HepG2 (cell line): ENCODE measurements around the gene BACH1. TPM values are rescaled to one million over a fixed set of nuclear protein-coding genes. Genes with fewer than 3 reads are reported as not detected.

ENCODE experiments used
- BCL6 ChIP-seq: IDR thresholded peaks from 2 replicates; pipeline ENCODE4 v1.6.1; 2016; ENCODE audit warnings: missing genetic modification reagents, missing compliant biosample characterization
- CERS6 ChIP-seq: sonication (generic); formaldehyde crosslinking; IDR thresholded peaks from 2 replicates; pipeline ENCODE4 v1.5.0; 2020; ENCODE audit warnings: missing genetic modification reagents
- CSRNP1 ChIP-seq: sonication (generic); formaldehyde crosslinking; IDR thresholded peaks from 2 replicates; pipeline ENCODE4 v1.8.1; 2023; ENCODE audit warnings: mild to moderate bottlenecking, missing genetic modification reagents
- ELF4 ChIP-seq: sonication (generic); formaldehyde crosslinking; IDR thresholded peaks from 2 replicates; pipeline ENCODE4 v1.5.0; 2020; ENCODE audit warnings: missing genetic modification reagents, mild to moderate bottlenecking, moderate library complexity, borderline replicate concordance
- GATAD2A ChIP-seq: IDR thresholded peaks from 2 replicates; pipeline ENCODE4 v1.6.1; 2016
- PREB ChIP-seq: sonication (generic); formaldehyde crosslinking; IDR thresholded peaks from 2 replicates; pipeline ENCODE4 v1.4.0; 2020; ENCODE audit warnings: missing genetic modification reagents
- SMAD3 ChIP-seq: sonication (generic); formaldehyde crosslinking; IDR thresholded peaks from 2 replicates; pipeline ENCODE4 v1.4.0; 2020; ENCODE audit warnings: missing genetic modification reagents
- TAF1 ChIP-seq: sonication (generic); formaldehyde crosslinking; IDR thresholded peaks from 2 replicates; pipeline ENCODE4 v1.4.0; 2020; ENCODE audit warnings: missing genetic modification reagents
- ZBTB3 ChIP-seq: sonication (generic); formaldehyde crosslinking; IDR thresholded peaks from 2 replicates; pipeline ENCODE4 v1.4.0; 2020; ENCODE audit warnings: low read depth, mild to moderate bottlenecking, moderate library complexity, missing genetic modification reagents, borderline replicate concordance
- ZBTB34 ChIP-seq: sonication (generic); formaldehyde crosslinking; IDR thresholded peaks from 2 replicates; pipeline ENCODE4 v1.8.0; 2022; ENCODE audit warnings: mild to moderate bottlenecking, missing genetic modification reagents
- ZBTB43 ChIP-seq: sonication (generic); formaldehyde crosslinking; conservative IDR thresholded peaks from 2 replicates; pipeline ENCODE4 v1.4.0; 2020; ENCODE audit warnings: missing genetic modification reagents
- ZNF136 ChIP-seq: sonication (generic); formaldehyde crosslinking; IDR thresholded peaks from 2 replicates; pipeline ENCODE4 v1.8.1; 2022; ENCODE audit warnings: low read depth, mild to moderate bottlenecking, moderate library complexity, missing genetic modification reagents
- ZNF362 ChIP-seq: sonication (generic); formaldehyde crosslinking; IDR thresholded peaks from 2 replicates; pipeline ENCODE4 v1.4.0; 2020; ENCODE audit warnings: missing genetic modification reagents, mild to moderate bottlenecking, borderline replicate concordance
- ZSCAN9 ChIP-seq: IDR thresholded peaks from 2 replicates; pipeline ENCODE4 v1.6.1; 2016; ENCODE audit warnings: borderline replicate concordance
- polyA plus RNA-seq, 8 experiments: library from polyadenylated mRNA; depleted of rRNA in 3 of 8; stranded (reverse) in 7 of 8; unstranded in 1 of 8; fragments of >200 nt; fragmentation: Illumina TruSeq in 4 of 8; extraction: Trizol in 4 of 8; gene quantifications; 2 replicates each; pipeline versions ENCODE4 v1.2.1 to v1.2.3, GENCODE V29; 2011 to 2016; ENCODE audit warnings: low read depth in 4 of 8, missing spikeins in 1 of 8, mixed read lengths in 1 of 8; ENCODE audit not compliant: insufficient read depth in 1 of 8
- total RNA-seq, 5 experiments: library from RNA; depleted of rRNA; stranded (reverse); fragments of >200 nt; fragmentation: Illumina TruSeq; extraction: Trizol; gene quantifications; 2 replicates each; pipeline ENCODE4 v1.2.3, GENCODE V29; 2016; ENCODE audit warnings: low read depth in 1 of 5

Gene BACH1
- total and polyA plus RNA-seq, 2 of the 13 experiments (the other 11 are each of a cell fraction or from before 2014, with no cell fraction given), result 16.5 to 51.7 TPM

GRCh38 chr21:29299046-29299915 is 559 bp downstream of the BACH1 start (continued):
- TF ChIP-seq ZNF136 (CRISPR knock-in tag) (no peak), BCL6 (CRISPR knock-in tag) (no peak), SMAD3 (CRISPR knock-in tag) (no peak), ZBTB34 (0 out of 2 replicates have a peak, but pooled peaks have one; percentile 42), CERS6 (CRISPR knock-in tag) (no peak), CSRNP1 (CRISPR knock-in tag) (no peak; the same call in 1 of the 2 replicates), ELF4 (CRISPR knock-in tag) (no peak), ZBTB3 (CRISPR knock-in tag) (no peak), PREB (CRISPR knock-in tag) (no peak), ZSCAN9 (CRISPR knock-in tag) (0 out of 2 replicates have a peak, but pooled peaks have one; percentile 39), GATAD2A (CRISPR knock-in tag) (peak; percentile 58), TAF1 (CRISPR knock-in tag) (no peak), ZBTB43 (CRISPR knock-in tag) (0 out of 2 replicates have a peak, but pooled peaks have one; percentile 25), ZNF362 (CRISPR knock-in tag) (no peak)
